Testis (tissue), 3 donors: ENCODE data around the gene F11. TPM values are rescaled to one million over a fixed set of nuclear protein-coding genes. Genes with fewer than 3 reads are reported as not detected.

Experiments used
- DNase-seq: peaks from one replicate; pipeline ENCODE4 v3.0.0-alpha.2; 2019
- H3K27ac ChIP-seq, 2 donors: fragments of 200-600 bp; sonication (generic); one replicate each; pipeline ENCODE4 v1.5.1; 2019
- H3K27me3 ChIP-seq: fragments of 200-600 bp; sonication (generic); one replicate; pipeline ENCODE4 v1.5.1; 2019
- H3K36me3 ChIP-seq: fragments of 200-600 bp; sonication (generic); one replicate; pipeline ENCODE4 v1.5.1; 2017; ENCODE audit warnings: low read depth; ENCODE audit errors: missing control alignments
- H3K4me1 ChIP-seq: fragments of 200-600 bp; sonication (generic); one replicate; pipeline ENCODE4 v1.5.1; 2019
- H3K4me3 ChIP-seq, 2 donors: fragments of 200-600 bp; sonication (generic); one replicate each; pipeline ENCODE4 v1.5.1; 2017 to 2019
- H3K9me3 ChIP-seq: fragments of 200-600 bp; sonication (generic); one replicate; pipeline ENCODE4 v1.5.1; 2017
- CTCF ChIP-seq, 3 experiments: fragments of 450-650 bp in 2 of 3; fragments of 200-600 bp in 1 of 3; sonication (generic) in 1 of 3; IDR thresholded peaks; one replicate each; pipeline ENCODE4 v1.5.1; 2016 to 2019; ENCODE audit warnings: antibody characterized with exemption in 3 of 3, mild to moderate bottlenecking in 2 of 3, moderate library complexity in 1 of 3
- POLR2A ChIP-seq: fragments of 450-650 bp; IDR thresholded peaks from one replicate; pipeline ENCODE4 v1.6.1; 2017; ENCODE audit warnings: antibody characterized with exemption, mild to moderate bottlenecking, moderate library complexity
- WGBS, 2 donors: methylation state at CpG; one replicate each; pipeline ENCODE4 v1.1.5; 2018; 5-methylcytosine and 5-hydroxymethylcytosine counted together
- intact Hi-C: fragments of 100-400 bp; cut with DNase I; formaldehyde crosslinking; loops from one replicate; pipeline ENCODE4 v1.15.1; 2023; ENCODE audit warnings: low total_unique reads
- polyA plus RNA-seq: library from polyadenylated mRNA; stranded (reverse); fragments of 350-450 nt; fragmentation: Illumina TruSeq; extraction: RNeasy Lipid Tissue Mini Kit (QIAGEN cat#74804); gene quantifications from one replicate; pipeline ENCODE4 v1.2.3, GENCODE V29; 2014; ENCODE audit warnings: low read depth, low replicate concordance; ENCODE audit not compliant: insufficient read depth
- total RNA-seq, 2 donors: library from RNA; depleted of rRNA; stranded (reverse); fragments of >200 nt; gene quantifications; one replicate each; pipeline ENCODE4 v1.2.3, GENCODE V29; 2016

The F11 gene
- total and polyA plus RNA-seq, 3 donors from 2014 or later: 0.19 TPM; not detected in 2

- no peaks in the 10 kb centered on the region for H3K9me3 ChIP-seq
- 78% methylated on average over 8 of the region's 8 CpGs for WGBS, 2 donors
- no peak overlapping the region for H3K27ac ChIP-seq
- DNase-seq: no peak
- intact Hi-C loops: no loop called here
- H3K27me3 ChIP-seq: no peaks in the 10 kb centered on the region
- H3K4me1 ChIP-seq: no peaks in the 10 kb centered on the region
- TF ChIP-seq POLR2A (no peak), CTCF (IDR thresholded peaks at IDR 0.05) (no peak)
- no peaks in the 10 kb centered on the region for H3K36me3 ChIP-seq
- H3K4me3 ChIP-seq: no peak overlapping the region
These were observed 15.9 kb upstream of the F11 start for GRCh38 chr4:186249785-186250754.

- Histone ChIP-seq H3K27ac (no peak overlapping the region), H3K4me1 (no peaks in the 10 kb centered on the region), H3K9me3 (no peaks in the 10 kb centered on the region), H3K36me3 (no peaks in the 10 kb centered on the region), H3K27me3 (no peaks in the 10 kb centered on the region), H3K4me3 (no peak overlapping the region)
- 69% methylated on average over 2 of the region's 2 CpGs for WGBS, 2 donors
- no peak for TF ChIP-seq POLR2A
- TF ChIP-seq CTCF (IDR thresholded peaks at IDR 0.05): no peak
- DNase-seq: no peak
- intact Hi-C loops: no loop called here
These were observed 15.2 kb upstream of the F11 start for GRCh38 chr4:186250760-186251159.

- 91 to 96% methylated on average over 3 of the region's 3 CpGs for WGBS, 2 donors
- H3K4me1 ChIP-seq: no peaks in the 10 kb centered on the region
- H3K27me3 ChIP-seq: no peaks in the 10 kb centered on the region
- no peak overlapping the region for H3K27ac ChIP-seq
- TF ChIP-seq CTCF (IDR thresholded peaks at IDR 0.05): no peak
- no peak for TF ChIP-seq POLR2A
- intact Hi-C loops: no loop called here
- H3K36me3 ChIP-seq: no peaks in the 10 kb centered on the region
- DNase-seq: no peak
- no peaks in the 10 kb centered on the region for H3K9me3 ChIP-seq
- H3K4me3 ChIP-seq: no peak overlapping the region
These were observed 10.9 kb upstream of the F11 start for GRCh38 chr4:186255122-186255521.

- no peaks in the 10 kb centered on the region for H3K9me3 ChIP-seq
- no peak for DNase-seq
- peaks cover 7% of the 10 kb centered on the region for H3K4me1 ChIP-seq
- no peak overlapping the region for H3K27ac ChIP-seq
- 84 to 93% methylated on average over 7 to 12 of the region's 12 CpGs for WGBS, 2 donors
- no peak overlapping the region for H3K4me3 ChIP-seq
- no peaks in the 10 kb centered on the region for H3K27me3 ChIP-seq
- H3K36me3 ChIP-seq: no peaks in the 10 kb centered on the region
- intact Hi-C loops: no loop called here
- TF ChIP-seq CTCF (IDR thresholded peaks at IDR 0.05): no peak
- no peak for TF ChIP-seq POLR2A
These were observed 7.7 kb upstream of the F11 start for GRCh38 chr4:186258216-186258811.
